Measurements from ENCODE around the gene PHF1.

PHF1 gene

DNA sequence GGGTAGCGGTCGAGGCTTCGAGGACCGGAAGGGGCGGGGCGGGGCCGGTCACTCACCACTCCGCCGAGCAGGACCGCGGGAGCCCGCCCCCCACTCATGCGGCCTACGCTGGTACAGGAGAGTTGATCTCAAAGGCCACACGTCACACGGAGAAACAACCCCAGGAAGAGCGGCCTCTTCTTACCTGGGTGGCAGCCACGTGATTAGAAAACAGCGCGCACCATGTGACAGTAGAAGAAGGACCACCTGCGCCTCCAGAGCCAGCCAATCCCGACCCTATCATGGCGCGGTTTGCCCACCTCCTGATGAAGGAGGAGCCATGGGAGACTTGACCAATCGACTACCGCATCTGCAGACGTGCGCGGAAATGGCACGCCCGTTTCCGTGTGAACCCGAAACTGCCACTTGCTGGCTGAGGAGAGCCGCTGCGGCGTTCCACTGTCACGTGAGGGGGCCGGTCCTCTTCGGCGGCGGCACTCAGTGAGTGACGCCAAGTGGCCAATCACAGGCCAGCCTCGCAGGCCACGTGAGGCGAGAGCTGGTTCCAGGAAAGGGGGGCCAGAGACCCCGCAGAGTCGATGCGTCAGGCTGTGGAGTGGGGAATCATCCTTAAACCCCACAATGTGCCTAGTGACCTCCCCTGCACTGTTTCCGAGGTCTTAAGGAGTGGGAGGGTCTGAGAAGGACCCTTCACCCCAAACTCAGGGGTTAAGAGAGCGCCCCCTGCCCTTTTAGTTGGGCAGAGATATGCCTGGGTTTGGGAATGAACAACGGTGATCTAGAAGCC is 7.3 kb downstream of the PHF1 start, which contains the start of gene CUTA:
CUTA (minus strand) TSS at position 205 of the 787 bp plus-strand sequence; CDS start at position 98, 107 bp downstream.
- DNase-seq (ENCODE audit: low spot score): peak; percentile 96

- DNase-seq (ENCODE audit: low spot score): no peak
Observed at GRCh38 chr6:33418690-33419291, 8.0 kb downstream of the PHF1 start.

GRCh38 chr6:33419580-33420490 is 9.0 kb downstream of the PHF1 start, which contains the start of gene SYNGAP1:
SYNGAP1 (plus strand) TSS chr6:33420065; CDS start chr6:33420265, 200 bp downstream.
- no peak for DNase-seq (ENCODE audit: low spot score)

GRCh38 chr6:33420491-33421343 is 9.9 kb downstream of the PHF1 start:
- DNase-seq (ENCODE audit: low spot score): no peak

- no peak for DNase-seq (ENCODE audit: low spot score)
Observed at GRCh38 chr6:33421344-33421643, 10.5 kb downstream of the PHF1 start.

GRCh38 chr6:33423777-33424176 is 13.0 kb downstream of the PHF1 start:
- DNase-seq (ENCODE audit: low spot score): no peak

DNA sequence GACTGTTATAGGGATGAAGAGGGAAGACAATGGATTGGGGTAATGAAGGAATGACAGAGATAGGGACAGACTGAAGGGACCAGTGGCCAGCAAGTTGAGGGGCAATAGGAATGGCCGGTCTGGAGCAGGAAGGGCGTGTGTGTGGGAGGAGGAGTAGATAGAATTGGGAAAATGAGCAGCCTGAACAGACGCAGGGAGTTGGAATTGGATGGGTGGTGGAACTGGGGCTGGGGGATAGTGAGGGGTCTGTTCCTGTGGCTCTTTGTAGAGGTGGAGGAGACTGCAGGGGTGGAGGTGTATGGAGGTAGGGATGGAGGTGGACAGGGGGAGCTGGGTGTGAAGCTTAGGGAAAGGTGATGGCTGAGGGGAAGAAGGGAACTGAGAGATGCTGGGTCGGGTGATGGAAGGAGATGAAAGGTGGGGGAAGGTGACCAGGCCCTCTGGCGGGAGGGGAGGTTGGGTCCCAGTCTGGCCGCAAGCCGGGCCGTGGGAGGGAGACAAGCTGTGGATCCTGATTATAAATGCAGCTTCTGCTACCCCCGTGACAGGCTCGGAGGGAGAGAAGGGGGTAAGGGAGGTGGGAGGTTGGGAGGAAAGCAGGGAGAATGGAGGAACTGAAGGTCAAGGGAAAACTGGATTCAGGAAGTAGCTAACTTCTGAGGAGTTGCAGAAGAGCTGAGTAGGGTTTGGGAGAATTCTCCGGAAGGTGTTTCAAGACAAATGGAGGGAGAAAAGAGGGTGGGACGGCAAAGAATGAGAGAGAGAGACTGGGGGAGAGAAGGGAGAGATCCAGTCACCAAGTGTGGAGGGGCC is 14.2 kb downstream of the PHF1 start:
- DNase-seq (ENCODE audit: low spot score): no peak

GRCh38 chr6:33425668-33426577 is 15.1 kb downstream of the PHF1 start:
- peak; percentile 86 for DNase-seq (ENCODE audit: low spot score)

DNA sequence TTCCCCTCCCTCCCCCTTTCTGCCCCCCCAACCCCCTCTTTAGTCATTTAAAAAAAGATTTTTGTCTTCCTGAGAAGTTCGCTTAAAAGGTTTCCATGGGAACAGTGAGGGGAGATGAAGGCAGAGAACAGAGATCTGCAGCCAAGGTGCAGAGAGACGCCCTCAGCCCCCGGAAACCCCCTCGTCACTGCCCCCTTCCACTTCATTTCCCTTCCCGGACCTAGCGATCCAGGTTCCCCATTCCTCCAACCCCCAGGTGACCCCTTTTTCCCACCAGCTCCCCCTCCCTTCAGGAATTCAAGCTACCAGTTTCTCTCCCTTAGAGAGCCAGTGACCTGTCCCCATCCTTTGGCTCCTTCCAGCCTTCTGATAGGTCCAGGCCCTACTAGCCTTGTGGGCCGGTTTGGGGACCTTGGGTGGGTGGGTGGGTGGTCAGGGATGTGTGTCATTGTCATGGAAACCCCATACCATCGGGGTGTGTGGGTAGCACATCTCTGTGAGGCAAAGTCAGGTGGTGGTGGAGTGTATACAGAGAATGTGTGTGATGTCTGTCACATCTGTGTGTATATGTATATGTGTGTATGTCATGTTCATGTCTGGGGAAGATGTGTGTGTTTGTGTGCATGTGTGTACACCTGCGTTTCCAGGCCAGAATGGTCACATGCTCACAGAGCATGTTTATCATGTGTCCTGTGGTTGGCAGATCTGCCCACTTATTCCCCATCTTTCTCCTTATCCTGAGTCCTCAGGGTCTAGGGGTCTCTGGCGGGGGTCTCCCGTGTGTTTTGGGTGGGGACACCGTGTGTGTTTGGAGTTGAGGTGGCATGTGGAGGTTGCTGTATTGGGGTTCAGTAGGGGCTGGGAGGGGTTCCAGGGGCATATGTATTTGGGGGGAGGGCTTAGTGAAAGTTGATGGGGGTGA is 16.0 kb downstream of the PHF1 start:
- peak; percentile 40 for DNase-seq (ENCODE audit: low spot score)

DNA sequence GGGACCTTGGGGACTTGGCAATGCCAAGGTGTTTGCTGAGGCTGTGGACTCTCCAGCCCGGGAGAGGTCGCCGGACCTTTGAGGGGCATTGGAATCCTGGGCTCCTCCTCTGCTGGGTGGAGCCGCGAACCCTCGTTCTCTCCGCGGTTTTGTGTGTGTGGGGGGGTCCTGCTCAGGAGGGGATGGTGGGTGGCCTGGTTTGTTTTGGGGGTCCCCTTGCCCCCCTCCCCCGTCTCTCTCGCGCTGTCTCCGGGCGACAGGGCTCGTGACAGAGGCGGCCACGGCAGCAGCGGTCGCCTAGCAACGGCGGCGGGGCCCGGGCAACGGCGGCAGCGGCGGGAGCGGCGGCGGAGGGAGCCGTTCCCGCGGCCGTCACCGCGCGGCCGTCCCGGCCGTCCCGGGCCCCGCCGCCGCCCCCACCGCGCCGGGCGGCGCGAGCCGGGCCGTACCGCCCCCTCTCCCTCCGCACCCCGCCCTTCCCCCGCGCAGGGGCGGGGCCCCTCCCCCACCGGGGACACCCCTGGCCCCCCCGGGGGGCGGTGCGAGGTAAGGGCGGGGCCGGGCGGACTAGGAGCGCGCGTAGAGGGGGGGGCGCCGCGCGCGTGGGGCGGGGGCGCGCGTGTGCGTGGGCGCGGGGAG is 16.9 kb downstream of the PHF1 start:
- peak; percentile 80 for DNase-seq (ENCODE audit: low spot score)

DNA sequence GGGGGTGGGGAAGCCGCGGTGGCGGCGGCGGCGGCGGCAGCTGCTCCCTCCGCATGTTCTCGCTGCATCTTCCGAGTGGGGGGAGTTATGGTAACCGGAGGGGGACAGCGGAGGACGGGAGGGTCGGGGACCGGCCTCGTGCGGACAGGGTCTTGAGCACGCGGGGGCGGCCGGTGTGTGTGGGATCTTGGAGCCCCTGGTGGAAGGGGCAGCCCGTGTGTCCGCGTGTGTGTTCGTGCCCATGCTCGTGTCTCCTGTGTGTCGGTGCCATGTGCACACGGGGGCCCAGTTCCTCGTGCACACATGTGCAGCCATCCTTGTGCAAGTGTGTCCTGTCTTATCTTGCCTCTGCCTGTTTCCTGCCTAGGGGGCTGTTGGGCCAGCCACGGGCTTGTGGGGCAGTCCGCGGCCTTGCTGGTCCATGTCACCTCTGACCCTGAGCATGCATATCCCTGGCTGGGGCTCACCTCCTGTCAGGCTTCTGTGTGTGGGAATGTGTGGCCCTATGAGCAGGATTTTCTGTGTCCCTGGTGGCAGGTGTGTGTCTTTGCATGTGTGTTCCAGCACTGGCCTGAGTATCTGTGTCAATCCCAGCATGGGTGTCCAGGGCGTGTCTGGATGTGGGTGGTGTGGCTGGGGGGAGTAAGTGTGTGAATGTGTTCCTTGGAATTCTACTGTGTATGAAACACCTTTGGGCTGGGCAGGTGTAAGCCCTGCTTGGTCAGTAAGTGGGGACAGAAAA is 17.6 kb downstream of the PHF1 start:
- DNase-seq (ENCODE audit: low spot score): peak; percentile 65

DNA sequence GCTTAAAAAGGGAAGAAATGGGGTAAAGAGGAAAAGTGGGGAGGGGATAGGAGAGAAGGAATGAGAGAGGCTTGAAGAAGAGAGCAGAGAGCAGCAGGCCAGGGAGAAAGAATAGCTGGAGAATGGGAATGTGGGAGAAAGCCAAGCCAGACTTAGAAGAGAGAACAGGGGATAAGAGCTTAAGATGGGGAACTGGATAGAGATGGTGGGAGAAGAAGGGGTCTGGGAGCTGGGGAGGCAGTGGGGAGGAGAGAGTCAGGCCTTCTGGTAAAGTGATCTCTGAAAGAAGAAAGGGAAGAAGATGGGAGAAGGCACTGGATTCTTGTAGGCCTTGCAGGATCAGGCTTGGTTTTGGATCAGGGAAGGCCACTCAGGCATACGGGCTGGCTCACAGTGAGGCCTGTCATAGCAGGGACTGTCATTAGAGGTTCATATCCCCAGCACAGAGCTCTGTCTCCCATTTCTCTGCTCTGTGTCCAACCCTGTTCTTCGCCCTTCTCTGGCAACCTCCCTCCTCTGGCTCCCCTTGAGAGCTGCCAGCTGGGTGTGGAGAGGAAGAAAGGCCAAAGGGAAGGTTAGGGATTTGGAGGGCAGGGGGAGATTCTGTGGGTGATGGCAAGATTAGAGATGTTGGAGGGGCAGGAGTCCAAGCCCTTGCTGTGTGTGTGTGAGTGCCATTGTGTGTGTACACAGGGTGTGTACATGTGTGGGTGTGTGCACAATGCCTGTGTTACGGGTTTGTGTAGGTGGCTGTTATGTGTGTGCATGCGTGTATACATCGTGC is 18.3 kb downstream of the PHF1 start:
- DNase-seq (ENCODE audit: low spot score): no peak

DNA sequence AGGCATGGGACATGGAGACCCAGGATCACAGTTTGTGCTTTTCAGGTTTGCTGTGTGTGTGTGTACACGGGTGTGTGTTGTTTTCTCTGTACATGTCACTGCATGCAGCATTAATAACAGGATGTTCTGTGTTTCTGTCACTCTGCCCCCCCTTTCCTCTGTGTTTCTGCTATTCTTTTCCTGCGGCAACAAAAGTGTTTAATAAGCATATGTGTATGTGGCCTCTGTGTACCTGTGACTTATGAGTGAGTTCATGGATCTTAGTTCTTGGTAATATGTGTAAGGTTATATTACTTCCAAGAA is 18.9 kb downstream of the PHF1 start:
- no peak for DNase-seq (ENCODE audit: low spot score)

- no peak for DNase-seq (ENCODE audit: low spot score)
Observed at GRCh38 chr6:33430334-33430733, 19.5 kb downstream of the PHF1 start.

GRCh38 chr6:33430991-33431879 is 20.4 kb downstream of the PHF1 start:
- DNase-seq (ENCODE audit: low spot score): peak; percentile 93

Data from AG08396 (cell line).